GM21786 (cell line): ENCODE data around the gene TOB2.
"Not testable (repeated sequence)": the region's sequence is repeated elsewhere in the genome, so short reads cannot be mapped to it uniquely, and the experiment has no call there.

ENCODE experiments used
- ATAC-seq: cut with Tn5 transposase; IDR thresholded peaks from one replicate; pipeline ENCODE4 v1.9.1; 2021; ENCODE audit not compliant: unreplicated experiment

Gene TOB2

GRCh38 chr22:41429951-41430332 is 16.7 kb downstream of the TOB2 start:
- ATAC-seq = no peak

DNA sequence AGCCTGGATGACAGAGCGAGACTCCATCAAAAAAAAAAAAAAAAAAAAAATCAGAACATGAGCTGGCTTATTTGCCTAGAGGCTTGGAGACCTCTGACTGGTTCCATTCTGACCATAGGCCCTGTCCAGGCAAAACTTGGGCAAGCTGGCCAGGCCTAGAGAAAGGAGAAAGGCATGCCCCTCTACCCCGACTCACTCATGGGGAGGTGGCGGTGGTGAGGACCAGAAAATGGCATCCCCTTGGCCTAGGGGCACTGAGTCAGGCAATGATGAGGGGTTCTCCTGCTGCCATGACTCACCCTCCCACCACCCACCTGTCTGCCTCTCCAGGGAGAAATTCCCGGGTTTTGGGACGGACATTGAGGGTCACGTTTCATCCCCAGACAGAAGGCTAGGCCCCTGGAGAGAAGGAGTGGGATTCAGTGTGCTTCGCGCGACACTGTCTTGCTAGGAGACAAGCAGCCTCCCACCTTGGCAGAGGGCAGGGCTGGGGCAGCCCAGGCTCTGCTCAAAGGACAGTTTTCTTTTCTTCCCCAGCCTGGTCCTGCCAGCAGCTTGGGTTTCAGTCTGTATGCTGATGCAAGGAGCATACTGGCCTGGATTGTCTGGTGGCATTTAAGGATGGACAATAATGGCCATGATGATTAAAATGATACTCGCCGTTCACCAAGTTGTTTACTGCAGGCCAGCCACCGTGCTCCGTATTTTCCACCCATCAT is 17.2 kb downstream of the TOB2 start:
- ATAC-seq = no peak

GRCh38 chr22:41425660-41426365 is 20.8 kb downstream of the TOB2 start:
- ATAC-seq = no peak

DNA sequence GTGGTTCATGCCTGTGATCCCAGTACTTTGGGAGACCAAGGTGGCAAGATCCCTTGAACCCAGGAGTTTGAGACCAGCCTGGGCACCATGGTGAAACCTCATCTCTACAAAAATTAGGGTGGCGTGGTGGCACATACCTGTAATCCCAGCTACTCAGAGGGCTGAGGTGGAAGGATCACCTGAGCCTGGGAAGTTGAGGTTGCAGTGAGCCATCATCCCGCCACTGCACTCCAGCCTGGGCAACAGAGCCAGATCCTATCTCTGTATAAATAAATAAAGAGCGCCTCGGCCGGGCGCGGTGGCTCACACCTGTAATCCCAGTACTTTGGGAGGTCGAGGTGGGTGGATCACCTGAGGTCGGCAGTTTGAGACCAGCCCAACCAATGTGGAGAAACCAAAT is 27.9 kb downstream of the TOB2 start:
- no peak for ATAC-seq

DNA sequence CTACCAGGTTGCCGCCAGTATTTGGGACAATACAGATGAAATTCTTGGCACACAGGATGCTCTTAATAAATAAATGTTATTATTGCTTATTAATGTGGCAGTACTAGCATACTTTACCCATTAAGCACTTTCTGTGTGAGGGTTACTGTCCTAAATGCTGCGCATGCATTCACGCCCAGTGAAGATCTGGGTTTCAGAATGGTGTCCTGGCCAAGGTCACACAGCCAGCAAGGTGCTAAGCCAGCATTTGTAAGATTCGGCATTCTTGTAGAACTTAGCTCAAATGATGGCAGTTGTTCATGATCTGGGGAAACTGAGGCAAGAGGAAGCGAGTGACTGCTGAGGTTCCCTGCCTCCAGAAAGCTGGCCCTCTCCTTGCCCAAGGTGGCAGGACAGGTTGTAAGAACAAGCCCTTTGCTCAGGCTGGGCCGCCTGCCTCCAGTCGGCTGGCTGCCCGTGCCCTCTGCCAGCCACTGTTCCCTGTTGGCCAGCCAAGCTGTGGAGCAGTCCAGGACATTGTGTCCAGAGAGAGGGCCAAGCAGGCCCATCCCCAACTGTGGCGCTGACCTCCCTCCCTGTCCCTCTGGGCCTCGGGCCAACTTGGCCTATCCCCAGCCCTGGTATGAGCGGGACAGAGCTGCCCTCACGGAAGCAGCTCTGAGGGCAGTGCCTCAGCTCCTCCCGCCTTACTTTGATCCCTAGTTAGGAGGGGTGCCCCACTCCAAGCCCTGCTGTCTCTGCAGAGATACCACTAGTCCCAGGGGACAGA is 28.8 kb downstream of the TOB2 start:
- ATAC-seq = no peak

DNA sequence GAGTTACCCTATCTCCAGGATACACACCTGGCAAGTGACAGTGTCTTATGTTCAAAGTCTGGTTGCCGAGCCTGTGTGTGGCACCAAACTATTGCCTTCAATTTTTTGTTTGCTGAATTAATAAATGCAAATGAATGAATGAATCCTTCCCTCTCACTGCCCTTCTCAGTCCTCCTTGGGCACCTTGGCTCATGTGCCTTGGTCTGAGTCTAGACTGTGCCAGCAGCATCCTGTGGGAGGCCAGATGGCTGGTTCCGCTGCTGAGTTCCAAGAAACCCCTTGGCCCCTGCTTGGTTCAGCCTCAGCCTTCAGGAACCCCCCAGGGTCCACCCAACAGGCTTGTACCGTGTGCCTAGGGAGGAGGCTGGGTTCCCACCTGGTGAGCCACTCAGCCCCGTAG is 31.0 kb downstream of the TOB2 start:
- ATAC-seq = no peak

- ATAC-seq = no peak
Measured at GRCh38 chr22:41411021-41411851, 35.4 kb downstream of the TOB2 start.

- no peak for ATAC-seq
Measured at GRCh38 chr22:41410311-41410751, 36.3 kb downstream of the TOB2 start.

- ATAC-seq = no peak
Measured at GRCh38 chr22:41408665-41409064, 37.9 kb downstream of the TOB2 start.

GRCh38 chr22:41407433-41407832 is 39.2 kb downstream of the TOB2 start:
- ATAC-seq = no peak

DNA sequence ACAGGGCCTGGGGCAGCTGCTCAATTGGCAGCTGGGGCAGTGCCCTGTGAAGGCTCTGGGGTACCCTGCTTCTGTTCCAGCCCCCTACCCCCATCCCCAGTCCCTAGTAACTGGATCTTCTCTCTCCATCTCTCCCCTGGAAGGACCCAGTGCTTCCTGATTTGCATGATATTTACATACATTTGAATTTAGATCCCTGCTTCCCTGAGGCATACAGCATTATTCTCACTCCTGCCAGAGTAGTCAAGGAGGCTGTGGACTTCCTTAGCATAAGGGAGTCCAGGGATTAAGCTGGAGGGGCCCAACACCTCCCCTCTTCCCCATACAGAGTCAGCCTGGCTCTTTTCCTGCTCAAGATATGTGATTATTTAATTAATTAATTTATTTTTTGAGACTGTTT is 40.2 kb downstream of the TOB2 start:
- no peak for ATAC-seq

DNA sequence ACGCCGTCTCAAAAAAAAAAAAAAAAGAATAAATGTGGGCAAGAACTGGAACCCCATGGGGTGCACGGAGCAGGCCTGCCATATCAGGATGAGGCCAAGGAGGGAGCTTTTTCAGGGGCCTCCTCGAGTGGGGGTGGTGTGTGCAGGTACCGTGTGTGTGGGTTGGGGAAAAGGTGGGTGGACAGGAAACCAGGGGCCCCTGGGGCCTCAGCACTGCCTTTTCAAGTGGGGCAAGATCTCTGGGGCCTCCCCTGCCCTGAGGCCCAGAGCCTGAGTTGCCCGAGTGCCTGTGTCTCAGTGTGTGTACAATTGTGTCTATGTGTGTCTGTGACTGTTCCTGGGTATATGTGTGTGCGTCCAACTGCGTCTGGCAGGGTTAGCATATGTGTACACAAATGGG is 41.0 kb downstream of the TOB2 start:
- ATAC-seq = no peak

DNA sequence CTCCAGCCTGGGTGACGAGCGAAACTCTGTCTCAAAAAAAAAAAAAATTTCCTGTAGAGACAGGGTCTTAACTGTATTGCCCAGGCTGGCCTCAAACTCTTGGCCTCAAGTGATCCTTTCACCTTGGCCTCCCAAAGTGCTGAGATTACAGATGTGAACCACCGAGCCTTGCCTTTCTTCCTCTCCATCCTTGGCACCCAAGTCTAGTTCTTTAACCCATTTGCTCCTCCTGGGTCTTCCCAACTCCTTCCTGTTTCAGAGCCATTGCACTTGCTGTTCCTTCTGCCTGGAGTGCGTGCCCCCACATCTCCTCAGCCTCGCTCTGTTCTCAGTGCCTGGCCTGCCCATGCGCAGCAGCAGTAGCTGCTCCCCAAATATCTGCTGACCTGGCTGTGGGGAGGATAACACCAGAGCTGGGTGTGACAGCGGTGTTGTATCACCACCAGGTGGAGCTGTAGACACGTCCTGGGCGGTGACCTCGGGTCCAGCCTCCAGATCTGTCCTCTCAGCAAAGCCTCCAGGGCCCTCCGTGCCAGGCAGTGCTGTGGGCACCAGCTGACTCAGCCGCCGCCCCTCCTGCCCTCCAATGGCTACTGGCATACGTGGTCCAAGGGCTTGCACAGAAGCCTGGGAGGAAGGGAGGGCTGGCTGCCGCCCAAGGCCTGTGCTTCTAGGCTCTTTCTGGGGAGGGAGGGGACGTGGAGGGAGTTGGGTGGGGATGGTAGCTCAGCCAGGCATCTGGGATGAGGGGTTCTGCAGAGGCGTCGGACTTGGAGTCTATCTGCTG is 42.9 kb downstream of the TOB2 start:
- ATAC-seq = peak; percentile 66

DNA sequence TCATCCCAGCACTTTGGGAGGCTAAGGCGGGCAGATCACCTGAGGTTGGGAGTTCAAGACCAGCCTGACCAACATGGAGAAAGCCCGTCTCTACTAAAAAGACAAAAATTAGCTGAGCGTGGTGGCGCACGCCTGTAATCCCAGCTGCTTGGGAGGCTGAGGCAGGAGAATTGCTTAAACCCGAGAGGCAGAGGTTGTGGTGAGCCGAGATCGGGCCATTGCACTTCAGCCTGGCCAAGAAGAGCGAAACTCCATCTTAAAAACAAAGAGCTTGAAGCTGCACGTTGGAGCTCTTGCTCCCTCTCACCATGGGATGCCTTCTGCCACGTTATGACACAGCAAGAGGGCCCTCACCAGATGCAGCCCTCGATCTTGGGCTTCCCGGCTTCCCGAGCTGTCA is 43.8 kb downstream of the TOB2 start:
- ATAC-seq = not testable (repeated sequence)

DNA sequence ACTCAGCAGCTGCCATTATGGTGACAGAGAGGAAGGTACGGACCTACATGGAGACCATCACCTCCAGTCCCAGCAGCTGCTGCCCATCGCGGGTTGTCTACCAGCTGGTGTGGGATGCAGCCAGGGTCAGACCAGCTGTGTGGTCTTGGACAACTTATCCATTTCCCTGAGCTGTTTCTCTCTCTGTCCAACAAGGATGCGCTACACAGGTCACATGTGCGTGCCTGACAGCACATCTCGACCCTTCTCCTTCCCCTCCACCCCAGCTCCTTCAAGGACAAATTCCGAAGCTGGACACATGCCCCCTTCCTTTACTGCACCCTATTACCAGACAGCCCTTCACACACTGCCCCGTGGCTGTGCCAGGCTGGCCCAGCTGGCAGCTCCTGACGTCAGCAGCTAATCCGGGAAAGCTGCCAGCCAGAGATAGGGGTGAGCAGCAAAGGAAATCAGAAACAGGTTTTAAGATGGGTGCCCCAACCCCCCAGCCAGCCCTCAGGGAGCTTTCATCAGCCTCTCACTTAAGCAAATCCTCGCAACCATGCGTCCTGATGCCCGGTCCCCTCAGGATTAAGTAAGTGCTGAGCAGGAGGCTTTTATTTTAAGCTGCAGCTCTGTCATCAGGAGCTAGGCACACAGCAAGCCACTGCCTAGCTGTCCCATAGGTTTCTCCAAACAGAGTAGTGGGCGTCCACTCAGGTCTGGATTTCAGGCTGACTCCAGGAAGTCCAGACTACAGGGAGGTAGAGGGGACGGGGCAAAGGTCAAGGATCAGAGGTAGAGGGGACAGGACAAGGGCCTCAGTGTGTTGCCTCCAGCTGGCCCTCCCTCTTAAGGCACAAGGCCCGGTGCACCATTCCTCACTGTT is 44.6 kb downstream of the TOB2 start:
- ATAC-seq = no peak

DNA sequence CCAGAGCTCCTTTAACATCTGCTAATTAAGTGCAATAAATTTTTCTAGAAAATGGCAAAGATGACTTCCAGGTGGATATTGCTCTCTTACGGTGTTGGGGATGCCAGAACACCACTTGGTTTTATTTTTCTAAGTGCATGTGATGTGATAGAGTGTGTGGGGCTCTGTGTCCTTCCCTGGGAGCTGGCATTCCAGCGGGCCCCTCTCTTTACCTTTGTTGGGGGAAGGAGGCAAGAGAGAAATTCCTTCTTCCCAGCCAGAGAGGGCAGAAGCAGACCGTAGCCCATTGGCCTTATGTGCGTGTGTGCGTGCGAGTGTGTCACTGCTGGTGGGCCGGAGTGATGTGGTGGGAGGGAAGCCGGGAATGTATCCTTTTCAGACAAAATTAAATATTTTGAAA is 47.7 kb downstream of the TOB2 start:
- no peak for ATAC-seq

DNA sequence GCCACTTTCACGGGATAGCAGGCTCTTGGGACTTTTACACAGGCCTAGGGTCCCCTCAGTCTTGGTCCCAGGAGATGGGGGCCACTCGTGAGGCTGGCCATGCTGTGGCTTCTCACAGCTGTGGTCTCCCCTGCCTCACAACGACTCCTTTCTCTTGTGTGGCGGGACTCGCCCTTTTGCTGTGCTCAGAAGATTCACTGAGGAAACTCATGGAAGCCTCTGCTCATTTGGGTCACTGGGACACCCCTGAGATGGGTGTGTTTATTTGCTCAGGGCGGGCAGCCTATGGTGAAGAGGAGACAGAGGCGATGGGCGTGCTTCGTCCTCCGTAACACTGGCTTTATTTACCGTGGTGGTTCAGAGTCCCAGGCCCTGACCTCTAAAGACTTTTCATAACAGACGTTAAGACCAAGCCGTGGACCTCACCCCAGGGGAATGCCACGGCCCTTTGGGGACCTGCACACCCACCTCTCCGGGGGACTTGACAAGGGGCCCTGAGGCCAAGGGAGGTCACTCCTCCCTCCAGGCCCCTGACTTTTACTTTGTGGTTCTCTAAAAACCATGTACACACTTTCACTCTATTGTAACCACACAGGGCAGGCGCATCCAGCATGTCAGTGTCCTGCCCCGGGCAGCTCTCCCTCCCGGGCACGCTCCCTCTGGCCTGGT is 49.3 kb downstream of the TOB2 start:
- no peak for ATAC-seq

GRCh38 chr22:41395531-41396240 is 50.9 kb downstream of the TOB2 start:
- ATAC-seq = no peak
